Measurements from ENCODE around the gene TREM2.
"Not testable (repeated sequence)": the region's sequence is repeated elsewhere in the genome, so short reads cannot be mapped to it uniquely, and the experiment has no call there.

TREM2 gene

GRCh38 chr6:41155132-41155805 lies 7.6 kb downstream of the TREM2 start:
- DNase-seq, result no peak

DNA sequence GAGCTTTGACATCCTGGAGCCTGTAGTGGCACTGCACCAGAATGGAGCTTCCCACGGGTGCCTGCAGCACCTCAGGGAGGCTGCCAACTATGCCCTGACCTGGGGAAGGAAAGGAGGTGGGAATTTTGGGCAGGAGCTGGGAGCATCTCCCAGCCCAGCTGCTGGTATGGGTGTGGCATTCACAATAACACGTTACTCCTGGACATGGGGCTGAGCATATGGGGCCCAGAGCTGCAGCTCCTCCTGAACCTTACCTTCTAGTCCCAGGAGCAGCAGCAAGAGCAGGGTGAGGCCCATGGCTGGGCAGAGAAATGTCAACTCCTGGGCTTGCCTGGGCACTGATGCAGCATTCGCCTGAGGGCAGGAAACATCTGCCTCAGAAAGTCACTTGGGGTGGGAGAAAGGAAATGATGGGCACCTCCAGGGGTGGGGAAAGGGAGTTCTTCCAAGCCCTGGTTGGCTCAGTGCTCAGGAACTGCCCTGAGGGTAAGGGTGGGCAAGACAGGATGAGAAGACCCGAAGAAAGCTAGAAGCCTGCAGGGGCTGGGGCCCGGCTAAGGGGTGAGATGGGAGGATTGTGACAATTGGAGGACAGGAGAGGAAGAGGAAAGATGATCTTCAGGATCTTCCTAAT lies 8.8 kb downstream of the TREM2 start, which contains the start of gene TREML1:
TSS of gene TREML1 (minus strand) at position 356 of the 634 bp plus-strand sequence. CDS start at position 297, 59 bp downstream.
- DNase-seq, result no peak

DNA sequence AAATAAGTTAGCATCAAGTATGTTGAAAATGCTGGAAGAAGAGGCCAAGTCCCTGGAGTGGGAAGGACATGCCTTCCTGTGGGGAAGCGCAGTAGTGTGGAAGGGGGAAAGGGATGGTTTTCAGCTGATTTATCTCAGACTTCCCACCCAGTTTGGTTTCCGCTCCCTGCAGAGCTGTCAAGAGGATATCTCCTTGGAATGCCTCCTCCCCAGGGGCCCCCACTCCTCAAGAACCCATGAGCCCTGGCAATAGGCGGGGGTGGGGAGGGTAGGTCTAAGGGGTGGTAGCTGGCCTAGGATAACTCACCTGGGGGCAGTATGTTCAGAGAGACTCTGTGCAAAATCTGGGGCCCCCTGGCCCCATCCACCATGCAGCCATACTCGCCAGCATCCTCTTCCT lies 9.5 kb downstream of the TREM2 start:
- no peak for DNase-seq

DNA sequence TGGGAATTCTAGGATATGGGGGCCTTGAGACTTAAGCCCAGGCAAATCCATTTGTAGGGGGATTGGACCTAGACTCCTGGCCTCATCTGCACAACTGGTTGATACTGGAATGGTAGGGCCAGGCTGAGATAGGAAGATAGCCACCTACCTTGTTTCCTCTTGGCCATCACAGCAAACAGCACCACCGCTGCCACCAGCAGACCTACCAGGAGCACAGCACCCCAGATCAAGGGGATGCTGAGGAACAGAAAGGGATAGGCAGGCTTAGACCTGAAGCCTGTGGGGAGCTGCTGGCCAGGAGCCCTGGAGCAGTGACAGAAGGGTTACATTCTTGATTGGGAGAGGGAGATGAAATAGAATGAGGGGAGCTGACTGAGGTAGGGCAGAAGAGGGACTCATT lies 12.2 kb downstream of the TREM2 start:
- no peak for DNase-seq

DNA sequence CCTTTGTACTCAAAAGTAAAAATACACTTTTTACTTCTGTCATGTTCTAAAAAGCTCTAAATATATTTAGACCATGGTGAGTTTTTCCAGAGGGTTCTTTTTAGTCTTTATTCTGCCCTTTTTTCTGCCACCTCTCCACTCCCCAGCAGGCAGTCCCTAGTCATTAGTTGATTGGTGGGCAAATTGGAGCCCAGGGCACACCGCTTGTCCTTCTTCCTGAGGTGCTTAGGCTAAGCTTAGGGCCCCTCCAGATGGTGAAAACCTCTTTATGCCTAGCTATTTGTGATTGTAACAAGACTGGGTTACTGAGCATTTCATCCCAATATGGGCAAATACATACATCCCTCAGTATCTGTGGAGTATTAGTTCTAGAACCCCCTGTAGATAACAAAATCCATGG lies 15.0 kb downstream of the TREM2 start:
- DNase-seq, result no peak

DNA sequence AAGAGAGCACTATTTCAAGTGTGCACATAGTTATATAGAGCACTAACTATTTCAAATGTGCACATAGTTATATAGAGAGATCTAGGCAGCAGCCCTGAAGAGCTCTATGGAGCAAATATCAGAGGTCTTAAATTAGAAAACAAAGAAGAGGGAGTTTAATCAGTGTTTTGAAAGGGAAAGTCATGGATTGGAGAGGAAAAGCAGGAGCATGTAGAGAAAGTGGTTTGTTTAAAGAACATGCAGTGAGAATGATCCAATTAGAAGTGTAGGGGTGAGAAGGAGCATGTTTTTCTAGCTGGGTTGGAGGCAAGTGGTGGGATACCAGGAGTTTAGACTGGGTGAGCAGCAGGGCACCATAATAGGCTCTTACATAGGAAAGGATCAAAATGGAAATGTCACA lies 26.0 kb downstream of the TREM2 start:
- DNase-seq, result no peak

DNA sequence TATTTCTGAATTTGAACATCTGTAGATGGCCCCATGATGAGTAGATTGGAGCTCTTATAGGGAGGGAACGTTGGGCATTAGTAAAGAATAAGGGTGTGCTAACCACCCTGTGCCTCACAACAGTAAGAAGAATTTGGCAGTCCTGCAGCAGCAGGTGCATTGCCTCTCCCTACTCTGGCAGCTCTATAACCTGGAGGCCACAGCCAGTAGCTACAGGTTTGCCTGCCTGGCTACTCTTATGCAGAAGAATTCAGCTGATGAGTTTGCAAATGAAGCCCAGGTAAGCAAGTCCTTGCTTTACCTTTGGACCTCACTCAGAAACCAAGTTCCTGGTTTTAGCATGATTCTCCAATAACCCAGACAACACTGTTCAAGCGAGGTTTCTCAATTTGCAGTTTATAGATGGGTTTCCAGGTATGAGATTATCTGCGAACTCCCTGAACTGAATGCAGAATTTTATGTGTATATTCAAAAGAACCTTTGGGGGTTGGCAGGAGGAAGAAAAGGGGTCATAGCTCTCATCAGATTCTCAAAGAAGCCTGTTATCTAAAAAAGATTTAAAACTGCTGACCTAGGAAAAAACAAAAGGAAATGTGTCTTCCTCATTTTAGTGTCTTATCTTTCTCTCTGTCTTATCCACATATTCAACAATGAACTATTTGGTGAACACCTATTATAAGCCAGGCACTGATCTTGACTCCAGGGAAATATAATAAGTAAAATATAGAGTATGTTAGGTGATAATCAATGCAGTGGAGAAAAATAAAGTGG lies 27.7 kb downstream of the TREM2 start:
- no peak for DNase-seq

- no peak for DNase-seq
Measured at GRCh38 chr6:41132254-41132653, 30.7 kb downstream of the TREM2 start.

DNA sequence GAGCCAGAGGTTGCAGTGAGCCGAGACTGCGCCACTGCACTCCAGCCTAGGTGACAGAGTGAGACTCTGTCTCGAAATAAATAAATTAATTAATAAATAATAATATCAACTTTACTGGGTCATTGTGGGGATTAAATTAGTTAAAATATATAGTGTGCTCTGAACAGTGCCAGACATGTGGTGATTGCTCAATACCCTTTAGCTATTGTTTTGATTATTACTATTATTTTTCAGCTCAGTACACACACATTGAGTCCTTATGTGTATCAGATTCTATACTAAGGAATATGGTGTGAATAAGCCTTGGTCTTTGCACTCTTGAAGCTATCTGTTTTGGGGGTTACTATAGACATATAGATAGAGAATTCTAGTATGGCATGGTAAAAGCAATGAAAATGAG lies 37.6 kb downstream of the TREM2 start:
- DNase-seq, result no peak

- no peak for DNase-seq
Measured at GRCh38 chr6:41122918-41123317, 40.0 kb downstream of the TREM2 start.

GRCh38 chr6:41122373-41122772 lies 40.5 kb downstream of the TREM2 start:
- no peak for DNase-seq

DNA sequence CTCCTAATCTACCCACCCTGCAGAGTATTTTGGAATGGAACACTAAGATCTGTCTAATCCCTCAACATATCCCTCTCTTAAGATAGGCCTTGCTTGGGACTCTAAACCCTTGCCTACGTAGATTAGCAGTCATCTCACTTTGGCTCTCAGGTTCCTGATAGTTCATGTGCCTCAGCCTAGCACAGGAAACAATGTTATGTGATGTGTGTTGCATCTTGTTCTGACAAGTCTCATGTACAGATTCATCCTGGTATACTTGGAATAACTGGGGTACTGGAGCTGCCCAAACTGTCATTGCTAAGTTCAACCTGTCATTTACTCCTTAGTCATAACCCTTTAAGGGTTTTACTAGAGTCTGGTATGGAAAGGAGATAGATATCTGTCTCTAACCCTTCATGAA lies 42.9 kb downstream of the TREM2 start:
- no peak for DNase-seq

DNA sequence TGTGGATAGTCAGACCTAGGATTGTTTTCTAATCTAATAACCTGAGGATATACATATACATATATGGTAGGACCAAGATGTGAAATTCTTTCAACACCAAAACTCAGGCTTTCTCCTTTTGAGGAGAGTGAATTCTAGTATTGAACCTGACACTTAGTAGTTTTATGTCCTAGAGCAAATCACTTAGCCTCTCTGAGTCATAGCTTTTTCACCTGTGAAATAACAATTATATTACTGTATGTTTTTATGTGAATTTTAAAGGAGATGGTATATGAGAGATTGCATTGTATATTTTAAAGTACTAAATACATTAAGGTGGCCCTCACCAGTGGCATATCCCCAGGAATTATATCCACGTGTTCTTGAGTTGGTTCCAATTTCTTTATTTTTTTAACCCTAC lies 43.4 kb downstream of the TREM2 start:
- no peak for DNase-seq

GRCh38 chr6:41115027-41115426 lies 47.9 kb downstream of the TREM2 start:
- DNase-seq, result not testable (repeated sequence)

- DNase-seq, result no peak
Measured at GRCh38 chr6:41111017-41111416, 51.9 kb downstream of the TREM2 start.

Measured in nucleus accumbens (tissue), 56 donors.